Measurements from ENCODE around the gene KCNB1.

The KCNB1 gene

DNA sequence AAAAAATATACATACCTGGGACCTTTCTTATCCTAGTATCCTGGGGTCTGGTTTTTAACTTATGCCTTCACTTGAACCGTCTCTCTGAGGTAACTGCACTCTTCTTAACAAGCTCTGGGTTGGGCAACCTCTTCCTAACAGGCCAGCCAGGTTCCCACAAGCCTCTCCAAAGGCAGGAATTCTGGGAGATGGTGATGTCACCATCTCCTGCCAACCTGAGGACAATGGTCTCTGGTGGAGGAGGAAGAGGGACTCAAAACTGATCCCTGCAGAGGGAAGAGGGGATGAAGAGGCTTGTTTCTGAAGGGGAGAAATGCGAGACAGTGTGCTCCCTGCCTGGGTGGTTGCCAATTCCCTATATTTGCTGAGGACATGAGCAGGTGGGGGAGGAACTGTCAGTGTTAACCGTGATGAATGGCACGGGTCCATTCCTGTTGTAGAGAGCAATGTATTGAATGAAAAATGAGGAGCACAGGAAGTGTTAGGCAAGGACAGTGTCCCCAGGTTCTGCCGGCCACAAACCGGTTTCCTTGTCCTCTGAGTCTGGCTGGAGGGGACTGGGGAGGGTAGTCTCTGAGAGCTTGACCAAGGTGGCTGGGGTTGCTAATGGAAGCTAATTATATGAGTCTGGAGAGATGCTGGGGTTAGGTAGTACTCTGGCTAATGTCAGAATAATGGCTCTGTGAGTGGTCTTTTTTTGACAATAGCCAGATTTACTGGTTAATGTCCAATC is 95.5 kb downstream of the KCNB1 start:
- no peak for DNase-seq

GRCh38 chr20:49385465-49385864 is 97.0 kb downstream of the KCNB1 start:
- DNase-seq: peak; percentile 20

GRCh38 chr20:49384437-49385434 is 97.7 kb downstream of the KCNB1 start:
- peak; percentile 21 for DNase-seq

GRCh38 chr20:49381558-49382493 is 100.6 kb downstream of the KCNB1 start:
- DNase-seq: peak; percentile 31

DNA sequence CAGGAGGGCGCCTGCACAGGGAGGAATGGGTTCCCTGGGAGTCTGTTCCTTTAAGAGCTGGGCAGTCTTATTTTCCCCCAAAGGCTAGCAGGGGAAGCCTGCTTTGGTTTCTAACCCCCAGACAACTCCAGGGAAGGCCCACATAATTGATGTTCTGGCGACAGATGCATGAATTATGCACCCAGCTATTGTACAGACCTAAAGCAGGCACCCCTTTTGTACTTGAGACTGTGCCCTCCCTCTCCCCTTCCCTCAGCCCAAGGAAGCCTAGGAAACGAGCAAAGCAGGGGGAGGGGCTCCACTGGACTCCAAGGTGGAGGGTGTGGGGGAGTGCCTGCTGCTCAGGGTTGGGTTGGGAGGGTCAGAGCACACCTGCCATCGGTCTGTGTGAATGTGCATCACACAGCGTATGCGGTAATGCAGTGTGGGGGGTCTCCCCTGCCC is 102.1 kb downstream of the KCNB1 start:
- DNase-seq: no peak

GRCh38 chr20:49379338-49379737 is 103.1 kb downstream of the KCNB1 start:
- no peak for DNase-seq

- DNase-seq: no peak
These were observed 105.1 kb downstream of the KCNB1 start for GRCh38 chr20:49377326-49377725.

- DNase-seq: no peak
These were observed 107.3 kb downstream of the KCNB1 start for GRCh38 chr20:49375170-49375569.

DNA sequence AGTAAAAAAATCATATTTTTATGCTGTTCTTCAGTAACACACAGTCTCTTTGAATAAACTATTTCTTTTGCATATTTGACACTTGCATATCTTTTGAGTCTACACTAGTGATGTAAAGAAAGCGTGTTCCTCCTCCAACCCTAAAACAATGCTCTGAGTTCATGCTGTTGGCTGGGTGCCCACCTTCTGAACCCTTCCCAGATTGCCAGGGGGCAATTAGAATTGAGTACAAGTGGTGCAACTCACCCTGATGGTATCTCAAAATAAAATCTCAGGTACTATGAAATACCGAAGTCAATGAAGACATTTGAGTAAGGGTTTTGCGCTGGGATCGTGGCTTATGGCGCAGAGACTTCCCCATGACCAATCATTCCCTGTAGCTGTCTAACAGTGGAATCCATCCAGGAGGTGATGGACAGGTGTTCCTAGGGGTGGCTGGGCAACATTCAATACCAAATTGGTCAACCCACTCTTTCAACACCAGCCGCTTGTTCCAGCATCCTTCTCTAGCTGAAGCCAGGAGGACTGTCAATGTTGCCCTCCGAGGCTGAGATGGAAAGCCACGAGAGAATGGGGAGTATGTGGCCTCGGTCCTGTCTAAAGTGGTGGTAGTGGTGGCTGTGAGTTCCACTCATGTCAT is 110.3 kb downstream of the KCNB1 start:
- DNase-seq: no peak

DNA sequence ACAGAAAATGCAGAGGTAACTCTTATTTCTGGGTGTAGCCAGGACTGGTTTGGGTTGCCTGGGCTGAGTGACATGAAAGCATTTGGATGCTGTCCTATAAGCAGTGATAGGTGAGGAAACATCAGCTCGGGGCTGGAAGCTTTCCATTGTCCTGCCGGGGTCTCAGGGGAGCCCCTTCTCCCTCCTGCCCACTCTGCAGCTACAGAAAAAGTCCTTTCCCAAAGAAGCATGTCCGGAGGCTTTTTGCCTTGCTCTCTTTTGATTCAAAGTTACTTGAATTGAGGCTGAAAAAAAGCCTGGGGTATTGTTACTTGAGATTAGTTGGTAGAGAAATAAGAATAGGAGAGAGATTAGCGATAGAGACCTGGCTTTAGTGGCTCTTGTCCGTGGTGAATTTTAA is 113.9 kb downstream of the KCNB1 start:
- DNase-seq: no peak

DNA sequence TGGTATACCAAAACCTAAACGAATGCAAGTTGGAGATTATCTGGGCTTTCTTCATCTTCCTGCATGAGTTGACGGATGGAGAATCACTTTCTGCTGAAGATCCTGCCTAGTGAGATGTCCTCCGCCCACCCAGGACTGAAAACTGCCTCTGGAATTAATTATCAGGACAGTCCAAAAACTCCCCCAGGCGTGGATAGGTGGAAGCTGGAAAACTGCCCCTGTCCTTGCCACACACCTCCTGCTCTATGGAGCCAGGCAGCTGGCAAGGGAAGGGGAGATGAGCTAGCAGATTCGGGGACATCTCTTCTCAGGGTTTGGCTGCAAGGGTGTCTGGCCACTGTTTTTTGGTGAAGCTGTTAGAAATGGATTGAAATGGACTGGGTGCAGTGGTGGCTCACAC is 115.4 kb downstream of the KCNB1 start:
- DNase-seq: no peak

GRCh38 chr20:49366687-49367086 is 115.8 kb downstream of the KCNB1 start:
- no peak for DNase-seq

DNA sequence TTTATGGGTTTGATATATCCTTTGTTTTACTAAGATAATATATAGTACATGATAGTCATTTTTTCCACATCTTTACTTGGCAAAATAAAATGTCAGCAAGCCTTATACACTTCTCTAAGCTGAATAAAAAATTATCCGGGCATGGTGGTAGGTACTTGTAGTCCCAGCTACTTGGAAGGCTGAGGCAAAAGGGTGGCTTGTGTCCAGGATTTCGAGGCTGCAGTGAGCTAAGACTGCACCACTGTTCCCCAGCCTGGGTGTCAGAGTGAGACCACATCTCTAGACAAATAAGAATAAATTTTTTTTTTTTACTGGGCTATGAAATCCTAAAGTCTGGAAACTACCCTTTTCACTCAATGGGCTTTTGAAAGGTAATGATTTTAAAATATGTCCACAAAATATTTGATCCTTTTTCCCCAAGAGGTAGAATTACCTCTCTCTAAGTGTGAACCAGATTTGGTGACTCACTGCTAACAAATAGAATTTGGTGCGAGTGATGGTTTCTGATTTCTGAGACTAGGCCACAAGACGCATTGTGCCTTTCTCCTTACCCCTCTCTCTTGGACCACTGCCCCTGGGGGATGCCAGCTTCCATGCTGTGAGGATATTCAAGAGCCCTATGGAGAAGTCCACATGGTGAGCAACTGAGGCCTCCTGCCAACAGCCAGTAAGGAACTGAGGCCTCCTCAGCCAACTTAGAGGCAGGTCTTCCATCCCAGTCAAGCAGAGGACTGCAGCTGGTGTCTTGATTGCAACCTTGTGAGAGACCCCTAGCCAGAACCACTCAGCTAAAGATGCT is 120.4 kb downstream of the KCNB1 start:
- no peak for DNase-seq

GRCh38 chr20:49360242-49360968 is 122.1 kb downstream of the KCNB1 start:
- DNase-seq: no peak

- no peak for DNase-seq
These were observed 125.8 kb downstream of the KCNB1 start for GRCh38 chr20:49356676-49357075.

DNA sequence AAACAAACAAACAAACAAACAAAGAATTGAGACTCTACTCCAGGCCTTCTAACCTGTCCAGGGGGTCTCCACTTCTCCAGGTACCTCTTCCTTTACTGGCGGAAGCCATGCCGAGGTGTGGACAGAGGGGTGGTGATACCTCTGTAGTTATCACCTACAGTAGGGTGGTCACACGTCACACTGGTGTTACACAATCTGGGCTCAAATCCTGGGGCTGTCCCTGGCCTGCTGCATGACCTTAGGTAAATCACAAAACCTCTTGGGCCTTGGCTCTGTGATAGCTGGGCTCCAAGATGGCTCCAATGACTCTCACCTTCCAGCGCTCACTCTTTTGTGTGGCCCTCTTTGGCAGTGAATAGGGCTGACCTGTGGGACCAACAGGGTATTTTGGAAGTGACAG is 127.8 kb downstream of the KCNB1 start:
- no peak for DNase-seq

DNA sequence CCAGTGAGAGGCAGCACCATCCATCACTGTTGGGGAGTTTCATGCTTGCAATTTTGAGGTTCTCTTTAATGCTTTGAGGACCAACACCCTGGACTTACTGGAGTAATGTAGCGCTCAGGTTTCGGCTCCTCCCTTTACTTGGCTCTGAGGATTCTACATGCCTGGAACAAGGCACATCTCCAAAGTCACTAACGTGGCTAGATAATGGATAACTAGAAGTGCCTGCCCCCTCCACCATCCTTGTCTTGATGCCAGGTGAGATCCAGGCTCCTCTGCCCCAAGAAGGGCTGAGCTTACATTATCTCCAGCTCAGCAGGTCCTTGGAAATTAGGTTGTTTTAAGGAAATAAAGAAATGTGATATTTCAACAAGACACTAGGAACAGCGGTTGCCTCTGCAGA is 129.1 kb downstream of the KCNB1 start:
- DNase-seq: no peak

DNA sequence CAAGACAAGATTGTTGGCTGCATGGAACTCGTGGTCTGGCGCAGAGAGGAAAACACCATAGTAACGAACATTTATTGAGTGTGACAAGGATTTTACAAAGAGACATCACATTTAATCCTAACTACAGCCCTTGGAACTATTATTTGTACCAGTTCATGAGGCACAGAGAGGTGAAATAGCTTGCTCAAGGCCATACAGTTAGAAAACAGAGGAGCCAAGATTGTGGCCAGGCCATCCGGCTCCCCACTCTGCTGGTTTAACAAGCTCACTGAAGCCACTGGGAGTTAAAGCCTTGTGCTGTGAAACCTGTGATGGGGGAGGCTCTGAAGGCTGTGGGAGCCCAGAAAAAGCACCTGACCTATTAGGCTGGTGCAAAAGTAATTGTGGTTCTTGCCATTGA is 129.7 kb downstream of the KCNB1 start:
- no peak for DNase-seq

- no peak for DNase-seq
These were observed 130.7 kb downstream of the KCNB1 start for GRCh38 chr20:49351775-49352174.

GRCh38 chr20:49349694-49350252 is 132.7 kb downstream of the KCNB1 start:
- no peak for DNase-seq

Measured in fibroblast of skin of abdomen (primary cell).